Small intestine (tissue), 7 donors: ENCODE measurements around the gene SIK3. TPM values are rescaled to one million over a fixed set of nuclear protein-coding genes. Genes with fewer than 3 reads are reported as not detected.

ENCODE experiments used
- DNase-seq, 2 donors: peaks; one replicate each; pipeline versions ENCODE4 v3.0.0 to v3.0.0-alpha.2; 2013
- FAIRE-seq: peaks from 2 replicates; lab custom pipeline; 2012; peaks lifted over from hg19 to GRCh38; lab: Jason Lieb, UNC
- H3K27ac ChIP-seq, 3 donors: one replicate each; pipeline ENCODE4 v1.5.1; 2013; ENCODE audit warnings: low read length in 2 of 3, mild to moderate bottlenecking in 2 of 3, control low read depth in 1 of 3, inconsistent platforms in 1 of 3, low read depth in 1 of 3, moderate library complexity in 1 of 3
- H3K27me3 ChIP-seq, 3 donors: one replicate each; pipeline ENCODE4 v1.6.1; 2013; ENCODE audit warnings: low read length in 3 of 3, inconsistent platforms in 1 of 3; ENCODE audit not compliant: control insufficient read depth in 3 of 3, insufficient read depth in 3 of 3
- H3K36me3 ChIP-seq, 3 donors: one replicate each; pipeline ENCODE4 v1.6.1; 2013; ENCODE audit warnings: low read length in 3 of 3, inconsistent platforms in 1 of 3, low read depth in 1 of 3, mild to moderate bottlenecking in 1 of 3, moderate library complexity in 1 of 3; ENCODE audit not compliant: control insufficient read depth in 3 of 3, insufficient read depth in 2 of 3
- H3K4me1 ChIP-seq, 3 donors: one replicate each; pipeline ENCODE4 v1.6.1; 2013; ENCODE audit warnings: low read length in 2 of 3, inconsistent platforms in 1 of 3, low read depth in 1 of 3, mild to moderate bottlenecking in 1 of 3, moderate library complexity in 1 of 3; ENCODE audit not compliant: control insufficient read depth in 3 of 3, insufficient read depth in 2 of 3
- H3K4me3 ChIP-seq, 3 donors: one replicate each; pipeline ENCODE4 v1.5.1; 2013; ENCODE audit warnings: low read length in 3 of 3, control low read depth in 1 of 3, inconsistent platforms in 1 of 3, low read depth in 1 of 3, mild to moderate bottlenecking in 1 of 3, moderate library complexity in 1 of 3
- H3K9me3 ChIP-seq, 2 donors: one replicate each; pipeline ENCODE4 v1.6.1; 2013; ENCODE audit warnings: low read depth in 1 of 2, low read length in 1 of 2; ENCODE audit not compliant: control insufficient read depth in 2 of 2, insufficient read depth in 1 of 2
- WGBS, 3 donors: extraction: QIAGEN DNeasy Blood & Tissue Kit; methylation state at CpG; one replicate each; pipeline ENCODE4 v1.1.7; 2013; 5-methylcytosine and 5-hydroxymethylcytosine counted together
- polyA plus RNA-seq, 4 donors: library from polyadenylated mRNA; stranded (reverse) in 3 of 4; unstranded in 1 of 4; fragments of 200-250 nt in 3 of 4; fragments of 120-200 nt in 1 of 4; gene quantifications; one replicate each; pipeline versions ENCODE4 v1.2.1 to v1.2.3, GENCODE V29; 2013
- donor health status: healthy with polysubstance abuse.
- donor health status: control.
- donor health status: control.
- donor health status: Bipolar disorder and iron deficiency.
- donor health status: healthy.

Gene SIK3
- polyA plus RNA-seq, 4 donors = 4.9 to 35.3 (median 9.0) TPM

GRCh38 chr11:116864531-116864930 lies 233.7 kb downstream of the SIK3 start:
- Histone ChIP-seq H3K27ac (peak overlapping the region in 2 of 3 donors; percentile 47 to 60), H3K9me3 (peaks cover 0 to 5% of the 10 kb centered on the region in 2 donors), H3K4me3 (no peak overlapping the region), H3K4me1 (peaks cover 0 to 25% (median 0%) of the 10 kb centered on the region in 3 donors), H3K27me3 (no peaks in the 10 kb centered on the region), H3K36me3 (peaks cover 9 to 43% (median 17%) of the 10 kb centered on the region in 3 donors)
- peak; percentile 43 to 67 for DNase-seq
- no peak for FAIRE-seq
- 78 to 93% (median 88%) methylated on average over 5 of the region's 5 CpGs for WGBS, 3 donors

DNA sequence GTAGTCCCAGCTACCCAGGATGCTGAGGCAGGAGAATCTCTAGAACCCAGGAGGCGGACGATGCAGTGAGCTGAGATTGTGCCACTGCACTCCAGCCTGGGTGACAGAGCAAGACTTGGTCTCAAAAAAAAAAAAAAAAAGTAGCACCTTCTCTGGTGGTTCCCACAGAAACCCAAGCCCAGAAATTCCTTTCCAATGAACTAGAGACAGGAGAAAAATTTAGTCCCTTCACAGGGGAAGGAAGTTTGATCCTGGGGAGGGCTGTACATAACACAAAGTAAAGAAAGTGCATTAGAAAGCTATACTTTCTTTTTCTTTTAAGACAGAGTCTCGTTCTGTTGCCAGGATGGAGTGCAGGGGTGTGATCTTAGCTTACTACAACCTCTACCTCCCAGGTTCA lies 235.3 kb downstream of the SIK3 start:
- FAIRE-seq (no peak), DNase-seq (no peak)
- WGBS, 3 donors = 96% methylated on average over 3 of the region's 3 CpGs
- peaks cover 13 to 50% (median 20%) of the 10 kb centered on the region in 3 donors for H3K36me3 ChIP-seq
- H3K27me3 ChIP-seq = no peaks in the 10 kb centered on the region
- peaks cover 0 to 25% (median 0%) of the 10 kb centered on the region in 3 donors for H3K4me1 ChIP-seq
- no peak overlapping the region for H3K27ac ChIP-seq
- H3K9me3 ChIP-seq = peaks cover 0 to 4% of the 10 kb centered on the region in 2 donors
- H3K4me3 ChIP-seq = no peak overlapping the region

- DNase-seq = no peak
- no peaks in the 10 kb centered on the region for H3K27me3 ChIP-seq
- FAIRE-seq = no peak
- no peak overlapping the region for H3K27ac ChIP-seq
- peaks cover 11 to 50% (median 19%) of the 10 kb centered on the region in 3 donors for H3K36me3 ChIP-seq
- H3K4me3 ChIP-seq = no peak overlapping the region
- peaks cover 0 to 20% (median 0%) of the 10 kb centered on the region in 3 donors for H3K4me1 ChIP-seq
- 88 to 95% (median 89%) methylated on average over 3 of the region's 3 CpGs for WGBS, 3 donors
- H3K9me3 ChIP-seq = no peaks in the 10 kb centered on the region
These were observed 236.0 kb downstream of the SIK3 start for GRCh38 chr11:116862185-116862584.

DNA sequence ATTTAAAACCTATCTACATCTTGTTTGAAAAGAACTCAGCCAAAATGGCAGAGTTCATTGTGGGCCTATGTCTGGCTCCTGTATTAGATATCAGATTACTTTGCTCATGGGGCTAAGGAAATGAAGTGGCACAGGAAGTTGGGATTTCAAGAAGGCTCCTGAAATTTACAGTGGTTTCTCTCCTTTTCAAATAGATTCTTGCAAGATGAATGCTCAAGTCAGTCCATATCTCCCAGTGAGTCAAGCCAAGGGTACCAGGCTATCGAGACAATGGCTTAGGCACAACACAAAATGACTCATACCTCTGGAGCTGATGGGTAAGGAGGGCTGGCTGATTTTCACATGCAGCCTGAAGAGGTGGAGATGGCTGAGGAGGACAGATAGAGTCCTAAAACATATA lies 236.7 kb downstream of the SIK3 start:
- no peak for FAIRE-seq
- Histone ChIP-seq H3K4me1 (peaks cover 0 to 18% (median 0%) of the 10 kb centered on the region in 3 donors), H3K36me3 (peaks cover 11 to 52% (median 19%) of the 10 kb centered on the region in 3 donors), H3K27ac (no peak overlapping the region), H3K27me3 (no peaks in the 10 kb centered on the region), H3K9me3 (no peaks in the 10 kb centered on the region), H3K4me3 (no peak overlapping the region)
- 76 to 94% (median 81%) methylated on average over 1 of the region's 1 CpG for WGBS, 3 donors
- no peak for DNase-seq

DNA sequence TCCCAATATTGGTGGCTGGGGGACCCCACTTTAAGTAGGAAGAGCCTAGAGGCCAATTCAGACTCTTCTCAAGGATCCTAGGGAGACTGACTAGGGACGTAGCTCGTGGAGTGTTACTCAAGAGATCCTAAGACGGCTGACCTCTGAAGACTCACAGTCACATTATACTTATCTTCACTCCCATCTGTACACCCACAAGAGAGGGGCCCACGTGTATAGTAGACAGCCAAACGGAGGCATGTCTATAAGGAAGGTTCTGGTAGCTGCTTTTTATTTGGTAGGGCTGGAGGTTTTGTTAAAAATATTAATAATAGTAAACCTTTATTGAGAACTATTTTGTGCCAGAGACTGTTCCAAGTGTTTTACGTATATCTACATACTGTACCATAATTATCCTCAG lies 237.9 kb downstream of the SIK3 start:
- WGBS, 3 donors = 92 to 94% (median 93%) methylated on average over 6 of the region's 6 CpGs
- H3K36me3 ChIP-seq = peaks cover 11 to 55% (median 19%) of the 10 kb centered on the region in 3 donors

GRCh38 chr11:116859175-116859574 lies 239.1 kb downstream of the SIK3 start:
- no peaks in the 10 kb centered on the region for H3K9me3 ChIP-seq
- DNase-seq (no peak), FAIRE-seq (no peak)
- WGBS, 3 donors = 95% methylated on average over 8 of the region's 8 CpGs
- peaks cover 11 to 63% (median 16%) of the 10 kb centered on the region in 3 donors for H3K36me3 ChIP-seq
- H3K4me3 ChIP-seq = no peak overlapping the region
- H3K27ac ChIP-seq = no peak overlapping the region
- no peaks in the 10 kb centered on the region for H3K27me3 ChIP-seq
- H3K4me1 ChIP-seq = peaks cover 3 to 4% (median 3%) of the 10 kb centered on the region in 3 donors

More for the DNA sequence above, 237.9 kb downstream of the SIK3 start:
- Histone ChIP-seq H3K27me3 (no peaks in the 10 kb centered on the region), H3K9me3 (no peaks in the 10 kb centered on the region), H3K27ac (no peak overlapping the region), H3K4me1 (peaks cover 0 to 9% (median 0%) of the 10 kb centered on the region in 3 donors), H3K4me3 (no peak overlapping the region)
- no peak for FAIRE-seq
- DNase-seq = no peak

DNA sequence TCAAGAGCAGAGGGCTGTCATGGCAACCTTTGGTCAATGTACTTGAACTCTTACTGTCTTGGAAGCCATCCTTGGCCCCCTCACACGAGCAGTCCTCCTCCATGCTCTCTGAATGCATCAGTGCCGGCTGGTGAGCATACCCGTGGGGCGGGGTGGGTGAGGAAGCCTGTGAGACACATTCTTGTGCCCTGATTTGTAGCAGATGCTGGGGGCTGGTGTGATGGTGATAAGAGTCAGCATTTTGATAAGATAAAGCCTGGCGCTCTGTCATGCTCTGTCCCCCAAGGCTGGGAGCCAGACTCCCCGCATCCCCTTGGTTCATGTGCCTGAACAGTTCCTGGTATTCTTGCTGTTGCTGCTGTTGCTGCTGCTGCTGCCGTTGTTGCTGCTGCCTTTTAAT lies 240.3 kb downstream of the SIK3 start:
- H3K4me3 ChIP-seq = no peak overlapping the region
- H3K9me3 ChIP-seq = no peaks in the 10 kb centered on the region
- FAIRE-seq (no peak), DNase-seq (no peak)
- H3K36me3 ChIP-seq = peaks cover 11 to 60% (median 16%) of the 10 kb centered on the region in 3 donors
- peaks cover 8 to 14% (median 10%) of the 10 kb centered on the region in 3 donors for H3K4me1 ChIP-seq
- 88 to 90% (median 88%) methylated on average over 7 of the region's 7 CpGs for WGBS, 3 donors
- no peaks in the 10 kb centered on the region for H3K27me3 ChIP-seq
- H3K27ac ChIP-seq = no peak overlapping the region

DNA sequence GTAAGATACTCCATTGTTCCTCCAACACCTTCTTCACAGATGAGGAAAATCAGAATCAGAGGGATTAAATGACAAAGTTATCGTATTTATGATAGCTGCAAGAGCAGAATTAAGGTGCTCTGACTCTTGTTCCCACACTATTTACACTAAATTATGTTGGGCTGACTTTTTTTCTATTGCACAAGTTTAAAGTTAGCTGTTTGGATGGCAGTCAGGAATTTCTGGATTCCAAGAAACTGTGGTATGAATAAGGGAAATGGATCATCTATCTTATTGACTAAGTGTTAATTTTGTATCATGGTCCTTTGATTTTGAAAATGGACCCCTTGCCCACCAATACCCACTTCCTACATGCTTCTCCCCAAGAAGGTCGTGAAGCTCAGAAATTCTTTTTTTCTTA lies 240.9 kb downstream of the SIK3 start:
- 86 to 98% (median 93%) methylated on average over 2 of the region's 2 CpGs for WGBS, 3 donors
- DNase-seq (no peak), FAIRE-seq (no peak)
- Histone ChIP-seq H3K9me3 (no peaks in the 10 kb centered on the region), H3K4me1 (peaks cover 8 to 21% (median 16%) of the 10 kb centered on the region in 3 donors), H3K4me3 (no peak overlapping the region), H3K27me3 (no peaks in the 10 kb centered on the region), H3K27ac (no peak overlapping the region), H3K36me3 (peaks cover 11 to 55% (median 16%) of the 10 kb centered on the region in 3 donors)

DNA sequence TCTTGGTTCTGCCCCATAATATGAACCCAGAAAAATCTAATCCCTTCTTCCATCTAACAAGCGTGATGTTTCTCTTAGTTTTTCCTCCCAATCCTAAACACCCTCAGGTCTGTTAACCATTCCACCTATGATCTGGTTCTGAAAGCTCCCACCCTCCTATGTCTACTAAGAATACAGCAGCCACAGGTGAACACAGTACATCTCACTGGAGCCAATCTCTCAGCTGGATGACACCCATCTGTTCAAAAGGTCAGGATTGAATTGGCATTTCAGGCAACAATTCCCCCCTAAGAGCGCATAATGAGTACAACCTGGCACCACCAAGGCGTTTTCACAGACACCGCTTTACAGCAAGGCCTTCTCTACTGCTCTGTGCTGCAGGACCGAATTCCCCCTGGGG lies 241.8 kb downstream of the SIK3 start:
- WGBS, 3 donors = 77 to 94% (median 85%) methylated on average over 5 of the region's 5 CpGs
- no peaks in the 10 kb centered on the region for H3K27me3 ChIP-seq
- FAIRE-seq (no peak), DNase-seq (no peak)
- H3K9me3 ChIP-seq = no peaks in the 10 kb centered on the region
- peaks cover 8 to 51% (median 16%) of the 10 kb centered on the region in 3 donors for H3K36me3 ChIP-seq
- H3K4me3 ChIP-seq = no peak overlapping the region
- H3K4me1 ChIP-seq = peaks cover 16 to 30% (median 22%) of the 10 kb centered on the region in 3 donors
- H3K27ac ChIP-seq = no peak overlapping the region
